HEK293 (cell line): ENCODE results near the gene VDR.
A peak's percentile ranks its signal among the peaks of the same experiment; 100 is the strongest.

Source experiments
- CTCF ChIA-PET: fragments of 350-600 bp; formaldehyde crosslinking; extraction: SDS; loops from one replicate; lab custom pipeline; 2021; ENCODE audit warnings: antibody characterized with exemption; lab: Yijun Ruan, JAX
- POLR2A ChIA-PET: fragments of 300-600 bp; formaldehyde crosslinking; extraction: SDS; loops from one replicate; lab custom pipeline; 2020; ENCODE audit warnings: antibody characterized with exemption, inconsistent platforms; lab: Yijun Ruan, JAX
- H3K27ac ChIP-seq: fragments of 200-500 bp; sonication (Bioruptor generic); 2 replicates; pipeline ENCODE4 v1.5.1; 2014; ENCODE audit warnings: low read depth, low read length, control low read depth, inconsistent platforms; ENCODE audit errors: extremely low read depth
- H3K36me3 ChIP-seq, 2 experiments: fragments of 200-500 bp in 1 of 2; sonication (Bioruptor generic) in 1 of 2; 1 replicate in 1 of 2; 2 replicates in 1 of 2; pipeline ENCODE4 v1.5.1; 2014 to 2017; ENCODE audit warnings: inconsistent platforms in 2 of 2, low read length in 2 of 2; ENCODE audit not compliant: control insufficient read depth in 2 of 2, insufficient read depth in 1 of 2
- H3K4me1 ChIP-seq: fragments of 200-500 bp; sonication (Bioruptor generic); 2 replicates; pipeline ENCODE4 v1.5.1; 2014; ENCODE audit warnings: mild to moderate bottlenecking, low read length, inconsistent platforms; ENCODE audit not compliant: control insufficient read depth, insufficient read depth
- H3K4me3 ChIP-seq: 2 replicates; pipeline ENCODE4 v1.5.1; 2011; ENCODE audit warnings: low read depth, mild to moderate bottlenecking, control low read depth, low read length, moderate library complexity
- H3K9me3 ChIP-seq: fragments of 200-500 bp; sonication (Bioruptor generic); 2 replicates; pipeline ENCODE4 v1.5.1; 2014; ENCODE audit warnings: low read depth, low read length, inconsistent platforms; ENCODE audit not compliant: control insufficient read depth, insufficient read depth
- BCL6B ChIP-seq: fragments of 450-650 bp; formaldehyde crosslinking; IDR thresholded peaks from 2 replicates; pipeline ENCODE4 v1.5.1; 2017; ENCODE audit warnings: missing biosample characterization, missing genetic modification characterization
- GFI1B ChIP-seq: fragments of 450-650 bp; formaldehyde crosslinking; IDR thresholded peaks from 2 replicates; pipeline ENCODE4 v1.5.1; 2016; ENCODE audit warnings: missing biosample characterization, missing genetic modification characterization
- GLIS1 ChIP-seq: fragments of 450-650 bp; formaldehyde crosslinking; IDR thresholded peaks from 2 replicates; pipeline ENCODE4 v1.5.1; 2016; ENCODE audit warnings: missing biosample characterization, missing genetic modification characterization
- PRDM1 ChIP-seq: fragments of 450-650 bp; formaldehyde crosslinking; IDR thresholded peaks from 2 replicates; pipeline ENCODE4; 2016; ENCODE audit warnings: missing biosample characterization, missing genetic modification characterization
- REPIN1 ChIP-seq: fragments of 450-650 bp; formaldehyde crosslinking; IDR thresholded peaks from 2 replicates; pipeline ENCODE4 v1.5.1; 2017; ENCODE audit warnings: missing biosample characterization, missing genetic modification characterization, low read depth
- TSHZ1 ChIP-seq: fragments of 450-650 bp; formaldehyde crosslinking; IDR thresholded peaks from 2 replicates; pipeline ENCODE4 v1.5.1; 2016; ENCODE audit warnings: missing biosample characterization, missing genetic modification characterization, borderline replicate concordance
- ZFHX2 ChIP-seq: fragments of 450-650 bp; formaldehyde crosslinking; conservative IDR thresholded peaks from 2 replicates; pipeline ENCODE4 v1.5.1; 2016; ENCODE audit warnings: missing biosample characterization, missing genetic modification characterization
- ZFP37 ChIP-seq: fragments of 450-650 bp; formaldehyde crosslinking; IDR thresholded peaks from 2 replicates; pipeline ENCODE4 v1.5.1; 2016; ENCODE audit warnings: missing biosample characterization, missing genetic modification characterization
- ZNF114 ChIP-seq: fragments of 450-650 bp; formaldehyde crosslinking; IDR thresholded peaks from 2 replicates; pipeline ENCODE4 v1.5.0; 2017; ENCODE audit warnings: missing biosample characterization, missing genetic modification characterization
- ZNF148 ChIP-seq: fragments of 450-650 bp; formaldehyde crosslinking; IDR thresholded peaks from 2 replicates; pipeline ENCODE4 v1.5.0; 2017; ENCODE audit warnings: missing biosample characterization, missing genetic modification characterization, borderline replicate concordance
- ZNF335 ChIP-seq: fragments of 450-650 bp; formaldehyde crosslinking; conservative IDR thresholded peaks from 2 replicates; pipeline ENCODE4 v1.5.1; 2016; ENCODE audit warnings: missing biosample characterization, missing genetic modification characterization
- ZNF350 ChIP-seq: fragments of 450-650 bp; formaldehyde crosslinking; IDR thresholded peaks from 2 replicates; pipeline ENCODE4 v1.5.0; 2017; ENCODE audit warnings: missing biosample characterization, mild to moderate bottlenecking, missing genetic modification characterization
- ZNF354C ChIP-seq: fragments of 450-650 bp; formaldehyde crosslinking; IDR thresholded peaks from 2 replicates; pipeline ENCODE4 v1.5.1; 2016; ENCODE audit warnings: missing biosample characterization, missing genetic modification characterization, low read depth, borderline replicate concordance
- ZNF394 ChIP-seq: fragments of 450-650 bp; formaldehyde crosslinking; IDR thresholded peaks from 2 replicates; pipeline ENCODE4 v1.5.1; 2016; ENCODE audit warnings: missing biosample characterization, missing genetic modification characterization, mild to moderate bottlenecking, moderate library complexity, borderline replicate concordance
- ZNF433 ChIP-seq: fragments of 450-650 bp; formaldehyde crosslinking; IDR thresholded peaks from 2 replicates; pipeline ENCODE4 v1.5.1; 2016; ENCODE audit warnings: missing biosample characterization, missing genetic modification characterization, low read depth
- ZNF521 ChIP-seq: fragments of 450-650 bp; formaldehyde crosslinking; IDR thresholded peaks from 2 replicates; pipeline ENCODE4 v1.5.1; 2017; ENCODE audit warnings: missing biosample characterization, mild to moderate bottlenecking, missing genetic modification characterization
- ZNF610 ChIP-seq: fragments of 450-650 bp; formaldehyde crosslinking; IDR thresholded peaks from 2 replicates; pipeline ENCODE4 v1.5.1; 2016; ENCODE audit warnings: missing biosample characterization, missing genetic modification characterization, borderline replicate concordance
- ZNF658 ChIP-seq: fragments of 450-650 bp; formaldehyde crosslinking; IDR thresholded peaks from 2 replicates; pipeline ENCODE4; 2016; ENCODE audit warnings: missing biosample characterization, missing genetic modification characterization
- ZNF785 ChIP-seq: fragments of 450-650 bp; formaldehyde crosslinking; IDR thresholded peaks from 2 replicates; pipeline ENCODE4 v1.5.1; 2016; ENCODE audit warnings: missing biosample characterization, missing genetic modification characterization
- TF ChIP-seq, protein P1 (sequence below): fragments of 450-650 bp; formaldehyde crosslinking; IDR thresholded peaks from 2 replicates; pipeline ENCODE4 v1.5.1; 2016; ENCODE audit warnings: missing biosample characterization, missing genetic modification characterization
- TF ChIP-seq, protein P2 (sequence below): fragments of 450-650 bp; formaldehyde crosslinking; IDR thresholded peaks from 2 replicates; pipeline ENCODE4 v1.5.1; 2016; ENCODE audit warnings: missing biosample characterization, missing genetic modification characterization
- TF ChIP-seq, protein P3 (sequence below): fragments of 450-650 bp; formaldehyde crosslinking; conservative IDR thresholded peaks from 2 replicates; pipeline ENCODE4 v1.5.1; 2016; ENCODE audit warnings: low read depth, missing biosample characterization, missing genetic modification characterization

VDR gene

DNA sequence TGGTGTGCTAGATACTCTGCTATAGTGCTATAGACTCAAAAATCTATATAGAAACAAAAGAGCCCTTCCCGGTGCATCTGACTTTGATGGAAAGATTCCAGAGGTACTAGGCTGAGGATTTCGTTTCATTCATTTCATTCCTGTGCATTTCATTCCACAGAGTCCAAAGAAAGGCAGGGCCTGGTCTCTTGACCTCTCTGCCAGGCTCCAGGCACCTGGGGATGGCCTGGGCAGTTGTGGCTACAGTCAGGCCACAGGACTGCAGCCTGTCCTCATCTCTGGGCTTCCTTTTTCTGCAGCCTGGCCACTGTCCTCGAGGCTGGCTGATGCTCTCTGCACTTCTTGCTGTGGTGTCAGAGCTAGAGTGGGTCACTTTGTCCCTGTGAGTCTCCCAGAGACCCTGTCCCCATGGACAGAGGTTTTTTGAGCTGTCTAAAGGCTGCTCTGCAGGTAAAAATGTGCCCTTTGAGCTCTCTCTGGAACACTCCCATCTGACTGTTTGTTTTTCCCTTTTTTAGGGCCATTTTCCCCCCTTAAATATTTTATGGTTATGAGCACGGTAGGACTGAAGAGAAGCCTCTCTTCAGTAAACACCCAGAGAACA lies 3.2 kb upstream of the VDR start (continued):
- no peak for TF ChIP-seq BCL6B (tag by site-specific recombination)
- no peak for TF ChIP-seq ZNF114 (tag by site-specific recombination)
- TF ChIP-seq ZFHX2: no peak
- TF ChIP-seq, protein P1, sequence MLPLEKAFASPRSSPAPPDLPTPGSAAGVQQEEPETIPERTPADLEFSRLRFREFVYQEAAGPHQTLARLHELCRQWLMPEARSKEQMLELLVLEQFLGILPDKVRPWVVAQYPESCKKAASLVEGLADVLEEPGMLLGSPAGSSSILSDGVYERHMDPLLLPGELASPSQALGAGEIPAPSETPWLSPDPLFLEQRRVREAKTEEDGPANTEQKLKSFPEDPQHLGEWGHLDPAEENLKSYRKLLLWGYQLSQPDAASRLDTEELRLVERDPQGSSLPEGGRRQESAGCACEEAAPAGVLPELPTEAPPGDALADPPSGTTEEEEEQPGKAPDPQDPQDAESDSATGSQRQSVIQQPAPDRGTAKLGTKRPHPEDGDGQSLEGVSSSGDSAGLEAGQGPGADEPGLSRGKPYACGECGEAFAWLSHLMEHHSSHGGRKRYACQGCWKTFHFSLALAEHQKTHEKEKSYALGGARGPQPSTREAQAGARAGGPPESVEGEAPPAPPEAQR (tag by site-specific recombination): no peak
- no peak for TF ChIP-seq REPIN1 (tag by site-specific recombination)
- TF ChIP-seq ZNF610: no peak
- TF ChIP-seq PRDM1 (tag by site-specific recombination): no peak

DNA sequence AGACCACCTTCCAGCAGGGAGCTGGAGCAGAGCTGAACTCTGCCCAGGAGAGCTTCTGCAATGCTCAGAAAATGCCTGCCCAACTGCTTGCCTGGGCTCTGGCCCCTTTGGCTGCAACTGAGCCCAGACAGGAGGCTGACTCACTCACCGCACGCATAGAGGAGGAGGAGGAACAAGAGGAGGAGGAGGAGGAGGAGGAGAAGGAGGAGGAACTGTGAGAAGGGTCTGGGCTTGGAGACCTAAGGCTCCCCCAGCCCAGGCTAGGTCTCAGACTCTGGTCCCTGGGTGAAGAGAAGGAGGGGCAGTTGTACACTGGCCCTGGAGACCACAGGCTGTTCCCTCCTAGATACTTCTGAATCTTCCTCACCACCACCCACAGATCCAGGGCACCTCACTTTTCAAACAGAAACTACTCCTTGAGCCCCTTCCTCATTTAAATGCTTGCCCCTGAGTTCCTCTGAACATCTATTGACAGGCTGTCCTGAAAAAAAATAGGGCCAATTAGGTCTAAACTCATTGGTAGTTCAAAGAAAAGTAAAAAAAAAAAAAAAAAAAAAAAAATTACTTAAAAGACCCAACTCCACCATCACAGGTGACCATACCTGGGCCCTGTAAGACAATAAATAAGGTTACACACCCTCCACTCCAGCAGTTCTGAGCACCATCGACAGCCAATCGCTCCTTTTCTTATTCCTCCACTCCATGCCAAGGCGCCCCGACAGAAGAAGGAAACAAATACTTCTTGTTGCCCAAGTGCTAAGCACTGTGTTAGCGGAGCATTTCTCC lies 674 bp downstream of the VDR start:
- POLR2A ChIA-PET: interaction anchor here (0.6 to 1.6 kb wide), 15 partner anchors 8 to 871 kb away, joined by 3 to 8 read pairs (median 4); partner anchors contain the start of genes PFKM and TMEM106C
- TF ChIP-seq, protein P2, sequence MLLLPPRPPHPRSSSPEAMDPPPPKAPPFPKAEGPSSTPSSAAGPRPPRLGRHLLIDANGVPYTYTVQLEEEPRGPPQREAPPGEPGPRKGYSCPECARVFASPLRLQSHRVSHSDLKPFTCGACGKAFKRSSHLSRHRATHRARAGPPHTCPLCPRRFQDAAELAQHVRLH (tag by site-specific recombination): no peak
- no peak for TF ChIP-seq TSHZ1 (tag by site-specific recombination)
- TF ChIP-seq ZNF148 (tag by site-specific recombination): no peak
- no peak for TF ChIP-seq ZNF521 (tag by site-specific recombination)
- no peak for TF ChIP-seq ZFP37 (tag by site-specific recombination)
- TF ChIP-seq ZNF350 (tag by site-specific recombination): no peak
- TF ChIP-seq ZNF785: no peak
- TF ChIP-seq ZNF335 (tag by site-specific recombination): peak; percentile 73
- no peak for TF ChIP-seq ZNF354C (tag by site-specific recombination)
- no peak for TF ChIP-seq ZNF433 (tag by site-specific recombination)
- TF ChIP-seq, protein P3, sequence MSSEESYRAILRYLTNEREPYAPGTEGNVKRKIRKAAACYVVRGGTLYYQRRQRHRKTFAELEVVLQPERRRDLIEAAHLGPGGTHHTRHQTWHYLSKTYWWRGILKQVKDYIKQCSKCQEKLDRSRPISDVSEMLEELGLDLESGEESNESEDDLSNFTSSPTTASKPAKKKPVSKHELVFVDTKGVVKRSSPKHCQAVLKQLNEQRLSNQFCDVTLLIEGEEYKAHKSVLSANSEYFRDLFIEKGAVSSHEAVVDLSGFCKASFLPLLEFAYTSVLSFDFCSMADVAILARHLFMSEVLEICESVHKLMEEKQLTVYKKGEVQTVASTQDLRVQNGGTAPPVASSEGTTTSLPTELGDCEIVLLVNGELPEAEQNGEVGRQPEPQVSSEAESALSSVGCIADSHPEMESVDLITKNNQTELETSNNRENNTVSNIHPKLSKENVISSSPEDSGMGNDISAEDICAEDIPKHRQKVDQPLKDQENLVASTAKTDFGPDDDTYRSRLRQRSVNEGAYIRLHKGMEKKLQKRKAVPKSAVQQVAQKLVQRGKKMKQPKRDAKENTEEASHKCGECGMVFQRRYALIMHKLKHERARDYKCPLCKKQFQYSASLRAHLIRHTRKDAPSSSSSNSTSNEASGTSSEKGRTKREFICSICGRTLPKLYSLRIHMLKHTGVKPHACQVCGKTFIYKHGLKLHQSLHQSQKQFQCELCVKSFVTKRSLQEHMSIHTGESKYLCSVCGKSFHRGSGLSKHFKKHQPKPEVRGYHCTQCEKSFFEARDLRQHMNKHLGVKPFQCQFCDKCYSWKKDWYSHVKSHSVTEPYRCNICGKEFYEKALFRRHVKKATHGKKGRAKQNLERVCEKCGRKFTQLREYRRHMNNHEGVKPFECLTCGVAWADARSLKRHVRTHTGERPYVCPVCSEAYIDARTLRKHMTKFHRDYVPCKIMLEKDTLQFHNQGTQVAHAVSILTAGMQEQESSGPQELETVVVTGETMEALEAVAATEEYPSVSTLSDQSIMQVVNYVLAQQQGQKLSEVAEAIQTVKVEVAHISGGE (tag by site-specific recombination): peak; percentile 43
- no peak for TF ChIP-seq GFI1B (tag by site-specific recombination)
- no peak for TF ChIP-seq ZNF394 (tag by site-specific recombination)
- no peak for TF ChIP-seq ZNF658 (tag by site-specific recombination)
- TF ChIP-seq GLIS1 (tag by site-specific recombination): peak; percentile 49

More for the DNA sequence above, 674 bp downstream of the VDR start:
- H3K4me3 ChIP-seq: peak overlapping the region; percentile 44
- H3K27ac ChIP-seq: no peak overlapping the region; the same call in 1 of the 2 replicates
- no peaks in the 10 kb centered on the region for H3K36me3 ChIP-seq
- H3K9me3 ChIP-seq: no peaks in the 10 kb centered on the region
- peaks cover 14% of the 10 kb centered on the region for H3K4me1 ChIP-seq
- CTCF ChIA-PET: interaction anchor here (0.5 to 2.7 kb wide), 12 partner anchors 10 to 718 kb away, joined by 3 to 21 read pairs (median 5); partner anchors contain the start of gene TMEM106C
